Activated B cell treated with CpG ODN at 0.5 μM for 24 hours (primary cell): ENCODE data around the gene GRIN2C. TPM values are rescaled to one million over a fixed set of nuclear protein-coding genes. Genes with fewer than 3 reads are reported as not detected.

Experiments used
- ATAC-seq: fragments of 200-7000 bp; cut with Tn5 transposase; one replicate; pipeline ENCODE4 v1.10.0; 2021; ENCODE audit warnings: low read depth, mild to moderate bottlenecking, moderate library complexity
- CTCF ChIA-PET: fragments of 350-600 bp; sonication (Branson Sonifier 250); formaldehyde crosslinking; loops from one replicate; lab custom pipeline; 2021; ENCODE audit warnings: antibody characterized with exemption; lab: Charles Lee
- POLR2A ChIA-PET: fragments of 350-600 bp; sonication (Branson Sonifier 250); formaldehyde crosslinking; loops from one replicate; lab custom pipeline; 2021; ENCODE audit warnings: antibody characterized with exemption; lab: Charles Lee
- DNase-seq: peaks from one replicate; pipeline ENCODE4 v3.0.0; 2022
- H3K27ac Mint-ChIP-seq: one replicate; pipeline ENCODE4 v1.8.0; 2020; ENCODE audit warnings: mixed read lengths
- H3K27me3 Mint-ChIP-seq: one replicate; pipeline ENCODE4 v1.8.0; 2021; ENCODE audit warnings: mixed read lengths
- H3K36me3 Mint-ChIP-seq: one replicate; pipeline ENCODE4 v1.8.0; 2021; ENCODE audit warnings: low read depth, mixed read lengths
- H3K4me1 Mint-ChIP-seq: one replicate; pipeline ENCODE4 v1.8.0; 2021; ENCODE audit warnings: mixed read lengths
- H3K4me3 Mint-ChIP-seq: one replicate; pipeline ENCODE4 v1.8.0; 2020; ENCODE audit warnings: mild to moderate bottlenecking, mixed read lengths
- H3K9me3 Mint-ChIP-seq: one replicate; pipeline ENCODE4 v1.8.0; 2020; ENCODE audit warnings: mixed read lengths
- intact Hi-C: fragments of 100-400 bp; cut with micrococcal nuclease; formaldehyde crosslinking; loops from one replicate; pipeline ENCODE4 v1.15.1; 2024
- total RNA-seq: library from RNA; stranded (reverse); gene quantifications from 2 replicates; pipeline ENCODE4 v1.2.3, GENCODE V29; 2022
- TF ChIP-seq, protein P1 (sequence below): fragments of 200-600 bp; IDR thresholded peaks from one replicate; pipeline ENCODE4 v1.8.0; 2022; ENCODE audit warnings: antibody characterized with exemption, mild to moderate bottlenecking

Gene GRIN2C
- total RNA-seq, 1 donor from 2014 or later: not detected

DNA sequence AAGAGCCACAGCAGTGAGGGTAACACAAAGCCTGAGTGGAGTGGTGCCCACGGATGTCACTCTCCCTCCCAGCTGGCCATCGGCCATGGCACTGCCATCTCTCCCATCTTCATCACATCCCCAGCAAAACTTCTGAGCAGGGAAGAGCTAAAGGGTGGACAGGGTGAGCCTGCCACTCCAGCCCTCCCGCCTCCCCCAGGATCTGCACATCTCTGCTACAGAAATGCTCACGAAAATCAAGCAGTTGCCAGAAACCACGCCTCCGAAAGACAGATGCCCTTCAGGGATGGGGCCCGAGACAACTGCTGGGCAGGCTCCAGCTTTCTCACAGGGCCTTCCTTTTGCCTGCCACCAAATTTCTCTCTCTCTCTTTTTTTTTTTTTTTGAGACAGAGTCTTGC, 3.6 kb downstream of the GRIN2C start:
- POLR2A ChIA-PET: interaction anchor here (1.8 kb wide), 1 partner anchor 17 kb away, joined by 6 read pairs; the partner anchor contains the start of gene FDXR
- DNase-seq: no peak
- Mint-ChIP-seq H3K4me1 (peaks cover 26% of the 10 kb centered on the region), H3K36me3 (no peaks in the 10 kb centered on the region), H3K4me3 (no peak overlapping the region), H3K27me3 (peaks cover 67% of the 10 kb centered on the region), H3K27ac (no peak overlapping the region), H3K9me3 (no peaks in the 10 kb centered on the region)
- intact Hi-C loops: no loop called here
- no peak for ATAC-seq
- CTCF ChIA-PET: no interaction called here
- TF ChIP-seq, protein P1, sequence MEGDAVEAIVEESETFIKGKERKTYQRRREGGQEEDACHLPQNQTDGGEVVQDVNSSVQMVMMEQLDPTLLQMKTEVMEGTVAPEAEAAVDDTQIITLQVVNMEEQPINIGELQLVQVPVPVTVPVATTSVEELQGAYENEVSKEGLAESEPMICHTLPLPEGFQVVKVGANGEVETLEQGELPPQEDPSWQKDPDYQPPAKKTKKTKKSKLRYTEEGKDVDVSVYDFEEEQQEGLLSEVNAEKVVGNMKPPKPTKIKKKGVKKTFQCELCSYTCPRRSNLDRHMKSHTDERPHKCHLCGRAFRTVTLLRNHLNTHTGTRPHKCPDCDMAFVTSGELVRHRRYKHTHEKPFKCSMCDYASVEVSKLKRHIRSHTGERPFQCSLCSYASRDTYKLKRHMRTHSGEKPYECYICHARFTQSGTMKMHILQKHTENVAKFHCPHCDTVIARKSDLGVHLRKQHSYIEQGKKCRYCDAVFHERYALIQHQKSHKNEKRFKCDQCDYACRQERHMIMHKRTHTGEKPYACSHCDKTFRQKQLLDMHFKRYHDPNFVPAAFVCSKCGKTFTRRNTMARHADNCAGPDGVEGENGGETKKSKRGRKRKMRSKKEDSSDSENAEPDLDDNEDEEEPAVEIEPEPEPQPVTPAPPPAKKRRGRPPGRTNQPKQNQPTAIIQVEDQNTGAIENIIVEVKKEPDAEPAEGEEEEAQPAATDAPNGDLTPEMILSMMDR: no peak

GRCh38 chr17:74855323-74855722, 4.4 kb downstream of the GRIN2C start:
- no peak for ATAC-seq
- DNase-seq: no peak
- CTCF ChIA-PET: interaction anchor here (1.6 kb wide), 1 partner anchor 64 kb away, joined by 3 read pairs; no protein-coding TSS in a partner anchor
- POLR2A ChIA-PET: interaction anchor here (1.8 kb wide), 1 partner anchor 18 kb away, joined by 6 read pairs; the partner anchor contains the start of gene FDXR
- Mint-ChIP-seq H3K27me3 (peaks cover 74% of the 10 kb centered on the region), H3K36me3 (no peaks in the 10 kb centered on the region), H3K4me1 (peaks cover 18% of the 10 kb centered on the region), H3K9me3 (no peaks in the 10 kb centered on the region), H3K27ac (no peak overlapping the region), H3K4me3 (no peak overlapping the region)
- intact Hi-C loops: no loop called here
- TF ChIP-seq, protein P1: no peak

GRCh38 chr17:74854792-74855191, 4.9 kb downstream of the GRIN2C start:
- CTCF ChIA-PET: interaction anchor here (1.6 kb wide), 1 partner anchor 63 kb away, joined by 3 read pairs; no protein-coding TSS in a partner anchor
- no peak overlapping the region for H3K4me3 Mint-ChIP-seq
- intact Hi-C loops: no loop called here
- peaks cover 14% of the 10 kb centered on the region for H3K4me1 Mint-ChIP-seq
- H3K27ac Mint-ChIP-seq: no peak overlapping the region
- ATAC-seq (no peak), DNase-seq (no peak)
- H3K27me3 Mint-ChIP-seq: peaks cover 71% of the 10 kb centered on the region
- no peaks in the 10 kb centered on the region for H3K9me3 Mint-ChIP-seq
- TF ChIP-seq, protein P1: no peak
- POLR2A ChIA-PET: interaction anchor here (1.8 kb wide), 1 partner anchor 18 kb away, joined by 6 read pairs; the partner anchor contains the start of gene FDXR
- no peaks in the 10 kb centered on the region for H3K36me3 Mint-ChIP-seq

DNA sequence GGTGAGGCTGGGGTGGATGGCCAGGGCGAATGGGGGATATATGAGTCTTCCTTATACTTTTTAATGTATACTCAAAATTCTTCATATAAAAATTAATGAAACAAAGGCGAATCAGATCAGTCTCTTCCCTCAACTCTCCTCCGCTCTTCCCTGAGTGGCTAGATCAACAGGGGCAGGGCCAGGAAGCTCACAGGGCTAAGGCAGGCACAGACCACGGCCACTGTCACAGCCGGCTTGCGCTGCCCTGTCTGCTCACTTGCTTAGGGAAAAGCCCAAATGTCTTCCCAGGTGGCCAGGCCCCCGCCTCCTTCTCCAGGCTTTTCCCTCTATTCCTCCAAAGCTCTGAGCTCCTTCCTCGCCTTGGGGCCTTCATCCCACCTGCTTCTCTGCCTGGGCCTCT, 6.0 kb downstream of the GRIN2C start:
- TF ChIP-seq, protein P1: no peak
- Mint-ChIP-seq H3K27ac (no peak overlapping the region), H3K4me3 (no peak overlapping the region), H3K36me3 (no peaks in the 10 kb centered on the region), H3K9me3 (no peaks in the 10 kb centered on the region), H3K27me3 (peaks cover 65% of the 10 kb centered on the region), H3K4me1 (peaks cover 9% of the 10 kb centered on the region)
- CTCF ChIA-PET: interaction anchor here (1.6 kb wide), 1 partner anchor 62 kb away, joined by 3 read pairs; no protein-coding TSS in a partner anchor
- POLR2A ChIA-PET: no interaction called here
- intact Hi-C loops: no loop called here
- no peak for DNase-seq
- no peak for ATAC-seq

DNA sequence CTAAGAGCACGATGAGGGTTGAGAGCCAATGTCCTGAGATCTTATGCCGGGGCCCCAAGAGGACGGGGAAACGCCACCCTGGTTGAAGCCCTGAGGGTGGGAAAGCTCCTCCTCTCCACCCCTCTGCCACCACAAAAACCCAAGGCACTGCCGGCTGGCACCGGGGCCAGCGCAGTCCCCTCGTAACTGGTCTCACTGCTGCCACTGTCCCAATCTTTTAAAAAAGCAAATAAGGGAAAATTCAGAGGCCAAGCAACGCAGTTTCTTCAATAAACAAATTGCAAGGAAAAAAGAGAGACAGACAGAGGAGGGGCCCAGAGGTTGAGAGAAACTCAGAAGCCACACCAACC, 6.7 kb downstream of the GRIN2C start:
- ATAC-seq: no peak
- no peaks in the 10 kb centered on the region for H3K9me3 Mint-ChIP-seq
- POLR2A ChIA-PET: interaction anchor here (0.6 kb wide), 1 partner anchor 13 kb away, joined by 7 read pairs; no protein-coding TSS in a partner anchor
- H3K36me3 Mint-ChIP-seq: no peaks in the 10 kb centered on the region
- no peak overlapping the region for H3K27ac Mint-ChIP-seq
- peaks cover 62% of the 10 kb centered on the region for H3K27me3 Mint-ChIP-seq
- no peak for DNase-seq
- peaks cover 7% of the 10 kb centered on the region for H3K4me1 Mint-ChIP-seq
- TF ChIP-seq, protein P1: no peak
- CTCF ChIA-PET: no interaction called here
- intact Hi-C loops: no loop called here
- no peak overlapping the region for H3K4me3 Mint-ChIP-seq
